H1 (cell line): ENCODE results near the gene FGF4. TPM values are rescaled to one million over a fixed set of nuclear protein-coding genes. Genes with fewer than 3 reads are reported as not detected.

Source experiments
- CTCF ChIA-PET: fragments of 300-600 bp; sonication (Branson Sonifier 250); formaldehyde crosslinking; loops from one replicate; lab custom pipeline; 2021; ENCODE audit not compliant: partially characterized antibody; lab: Charles Lee
- POLR2A ChIA-PET: fragments of 300-600 bp; sonication (Branson Sonifier 250); formaldehyde crosslinking; loops from one replicate; lab custom pipeline; 2021; ENCODE audit warnings: inconsistent platforms; ENCODE audit not compliant: partially characterized antibody; lab: Charles Lee
- DNase-seq, 2 experiments: peaks; one replicate each; pipeline versions ENCODE4 v3.0.0 to v3.0.0-alpha.2; 2010 to 2022; ENCODE audit warnings: low spot score in 2 of 2, low read depth in 1 of 2, mixed read lengths in 1 of 2
- FAIRE-seq: peaks from 2 replicates; lab custom pipeline; 2011; peaks lifted over from hg19 to GRCh38; lab: Jason Lieb, UNC
- H2AFZ ChIP-seq: 2 replicates; pipeline ENCODE4 v1.8.1; 2012; ENCODE audit warnings: low read length, inconsistent platforms
- H2AK5ac ChIP-seq: 2 replicates; pipeline ENCODE4 v1.6.1; 2013; ENCODE audit warnings: low read depth, low read length
- H2BK120ac ChIP-seq: replicated peaks from 2 replicates; pipeline ENCODE3; 2013; ENCODE audit warnings: low read depth, low read length, inconsistent platforms
- H2BK12ac ChIP-seq: 2 replicates; pipeline ENCODE4 v1.6.1; 2013; ENCODE audit warnings: low read depth, low read length
- H2BK15ac ChIP-seq: 2 replicates; pipeline ENCODE4 v1.6.1; 2013; ENCODE audit warnings: low read length
- H2BK20ac ChIP-seq: 2 replicates; pipeline ENCODE4 v1.6.1; 2013; ENCODE audit warnings: low read length
- H2BK5ac ChIP-seq: 2 replicates; pipeline ENCODE4 v1.6.1; 2013; ENCODE audit warnings: low read depth, low read length
- H3K14ac ChIP-seq: 2 replicates; pipeline ENCODE4 v1.6.1; 2013; ENCODE audit warnings: inconsistent platforms; ENCODE audit not compliant: insufficient read length
- H3K18ac ChIP-seq: 2 replicates; pipeline ENCODE4 v1.6.1; 2013; ENCODE audit warnings: low read length; ENCODE audit errors: extremely low read depth
- H3K23ac ChIP-seq: 2 replicates; pipeline ENCODE4 v1.6.1; 2013; ENCODE audit warnings: inconsistent platforms; ENCODE audit not compliant: insufficient read length
- H3K23me2 ChIP-seq: 2 replicates; pipeline ENCODE4 v1.6.1; 2013; ENCODE audit warnings: low read depth, low read length
- H3K27ac ChIP-seq: 2 replicates; pipeline ENCODE4 v1.6.1; 2011; ENCODE audit warnings: low read depth, low read length, inconsistent platforms
- H3K27me3 ChIP-seq, 4 experiments: replicated peaks in 1 of 4; 1 replicate in 1 of 4; 2 replicates in 3 of 4; pipeline versions ENCODE4 v1.6.1 to v1.8.1; 2011 to 2013; ENCODE audit warnings: low read length in 3 of 4, mild to moderate bottlenecking in 3 of 4, inconsistent platforms in 2 of 4, mixed read lengths in 2 of 4, moderate library complexity in 1 of 4; ENCODE audit not compliant: control insufficient read depth in 3 of 4, insufficient read depth in 3 of 4; ENCODE audit errors: extremely low read depth in 1 of 4
- H3K36me3 ChIP-seq, 4 experiments: 2 replicates each; pipeline versions ENCODE4 v1.6.1 to v1.8.1; 2011 to 2013; ENCODE audit warnings: mild to moderate bottlenecking in 4 of 4, low read length in 3 of 4, moderate library complexity in 2 of 4, control low read depth in 1 of 4, inconsistent platforms in 1 of 4; ENCODE audit not compliant: insufficient read depth in 4 of 4, control insufficient read depth in 2 of 4
- H3K4ac ChIP-seq: replicated peaks from 2 replicates; pipeline ENCODE3; 2013; ENCODE audit warnings: low read length, low read depth, mixed read lengths, inconsistent platforms; ENCODE audit not compliant: insufficient read length
- H3K4me1 ChIP-seq, 4 experiments: replicated peaks in 1 of 4; 1 replicate in 1 of 4; 2 replicates in 3 of 4; pipeline versions ENCODE4 v1.6.1 to v1.8.1; 2011 to 2013; ENCODE audit warnings: low read length in 3 of 4, inconsistent platforms in 2 of 4, mixed read lengths in 1 of 4; ENCODE audit not compliant: insufficient read depth in 4 of 4, control insufficient read depth in 3 of 4
- H3K4me2 ChIP-seq, 2 experiments: 2 replicates each; pipeline versions ENCODE4 v1.6.1 to v1.8.1; 2011 to 2013; ENCODE audit warnings: low read depth in 2 of 2, low read length in 2 of 2, control low read depth in 1 of 2, inconsistent platforms in 1 of 2, mild to moderate bottlenecking in 1 of 2; ENCODE audit not compliant: insufficient read depth in 1 of 2
- H3K4me3 ChIP-seq, 4 experiments: fragments of 200-600, 300-600 bp in 1 of 4; sonication (generic), shearing (Covaris generic), sonication (Bioruptor Twin) in 1 of 4; 2 replicates each; pipeline versions ENCODE4 v1.5.1 to v1.8.1; 2011 to 2016; ENCODE audit warnings: low read length in 4 of 4, low read depth in 3 of 4, control low read depth in 2 of 4, inconsistent platforms in 2 of 4, mild to moderate bottlenecking in 2 of 4, mixed read lengths in 1 of 4, moderate library complexity in 1 of 4; ENCODE audit not compliant: insufficient read depth in 2 of 4; ENCODE audit errors: extremely low read depth in 1 of 4
- H3K56ac ChIP-seq: replicated peaks from 2 replicates; pipeline ENCODE3; 2013; ENCODE audit warnings: low read depth, mild to moderate bottlenecking, mixed read lengths, low read length, inconsistent platforms; ENCODE audit not compliant: insufficient read length
- H3K79me1 ChIP-seq: 2 replicates; pipeline ENCODE4 v1.6.1; 2013; ENCODE audit warnings: low read depth, low read length, control low read depth
- H3K79me2 ChIP-seq, 2 experiments: 2 replicates each; pipeline versions ENCODE4 v1.6.1 to v1.8.1; 2012 to 2013; ENCODE audit warnings: low read length in 2 of 2, mild to moderate bottlenecking in 2 of 2, inconsistent platforms in 1 of 2; ENCODE audit not compliant: insufficient read depth in 2 of 2, control insufficient read depth in 1 of 2
- H3K9ac ChIP-seq, 4 experiments: replicated peaks in 1 of 4; 1 replicate in 1 of 4; 2 replicates in 3 of 4; pipeline versions ENCODE4 v1.6.1 to v1.8.1; 2011 to 2013; ENCODE audit warnings: low read depth in 3 of 4, low read length in 3 of 4, control low read depth in 2 of 4, mild to moderate bottlenecking in 2 of 4, moderate library complexity in 2 of 4, inconsistent platforms in 1 of 4; ENCODE audit errors: extremely low read depth in 1 of 4
- H3K9me3 ChIP-seq, 2 experiments: 2 replicates each; pipeline versions ENCODE4 v1.6.1 to v1.8.1; 2012 to 2013; ENCODE audit warnings: mild to moderate bottlenecking in 2 of 2, moderate library complexity in 2 of 2, control low read depth in 1 of 2, inconsistent platforms in 1 of 2, low read depth in 1 of 2, low read length in 1 of 2, mixed read lengths in 1 of 2; ENCODE audit not compliant: insufficient read depth in 2 of 2
- H4K20me1 ChIP-seq, 2 experiments: replicated peaks in 1 of 2; 2 replicates each; pipeline versions ENCODE3 to v1.8.1; 2011 to 2013; ENCODE audit warnings: inconsistent platforms in 2 of 2, low read length in 2 of 2, mild to moderate bottlenecking in 1 of 2; ENCODE audit not compliant: insufficient read depth in 2 of 2, control insufficient read depth in 1 of 2
- H4K5ac ChIP-seq: 2 replicates; pipeline ENCODE4 v1.6.1; 2013; ENCODE audit warnings: low read length, low read depth, mixed read lengths, inconsistent platforms; ENCODE audit not compliant: insufficient read length
- H4K8ac ChIP-seq: 2 replicates; pipeline ENCODE4 v1.8.0; 2013; ENCODE audit warnings: mild to moderate bottlenecking, moderate library complexity, low read length, inconsistent platforms; ENCODE audit not compliant: insufficient read depth; ENCODE audit errors: extremely low read depth
- H4K91ac ChIP-seq: replicated peaks from 2 replicates; pipeline ENCODE3; 2013; ENCODE audit warnings: low read length, mixed read lengths, inconsistent platforms; ENCODE audit not compliant: insufficient read length
- ASH2L ChIP-seq: fragments of 200-600, 300-600 bp; sonication (generic); IDR thresholded peaks from one replicate; pipeline ENCODE4 v1.7.1; 2017; ENCODE audit warnings: low read length
- ATF3 ChIP-seq: IDR thresholded peaks from 2 replicates; pipeline ENCODE4 v1.6.1; 2011; ENCODE audit warnings: low read depth, mild to moderate bottlenecking, low read length; ENCODE audit not compliant: insufficient read depth
- HDAC6 ChIP-seq: IDR thresholded peaks from one replicate; pipeline ENCODE4 v1.7.1; 2012; ENCODE audit warnings: low read depth, mild to moderate bottlenecking, inconsistent platforms, low read length, moderate library complexity
- JUN ChIP-seq: IDR thresholded peaks from 2 replicates; pipeline ENCODE4 v1.6.1; 2011; ENCODE audit warnings: low read depth, mild to moderate bottlenecking, improper control_type of control experiment, low read length
- RXRA ChIP-seq: IDR thresholded peaks from 2 replicates; pipeline ENCODE4 v1.6.1; 2011; ENCODE audit warnings: low read depth, mild to moderate bottlenecking, low read length, moderate library complexity; ENCODE audit not compliant: insufficient read depth
- SIRT6 ChIP-seq: IDR thresholded peaks from one replicate; pipeline ENCODE4 v1.7.1; 2012; ENCODE audit warnings: low read length, inconsistent platforms
- SUZ12 ChIP-seq: fragments of 200-600 bp; sonication (generic); IDR thresholded peaks from 2 replicates; pipeline ENCODE4 v1.6.1; 2012; ENCODE audit warnings: mild to moderate bottlenecking, inconsistent platforms, low read length, moderate library complexity, mixed read lengths
- WGBS, 2 experiments: shearing (Covaris generic) in 1 of 2; methylation state at CpG; one replicate each; pipeline versions ENCODE4 v1.1.6 to v1.1.7; 2013 to 2015; ENCODE audit warnings: low lambda C conversion rate in 2 of 2, mixed read lengths in 2 of 2, inconsistent platforms in 1 of 2, low coverage in 1 of 2, missing lambda C conversion rate in 1 of 2; ENCODE audit not compliant: insufficient replicate concordance in 2 of 2, insufficient coverage in 1 of 2, insufficient read length in 1 of 2; ENCODE audit errors: extremely low coverage in 1 of 2, missing lambda C conversion rate in 1 of 2; 5-methylcytosine and 5-hydroxymethylcytosine counted together
- polyA plus RNA-seq, 7 experiments: library from polyadenylated mRNA; depleted of rRNA in 3 of 7; stranded (reverse) in 5 of 7; unstranded in 2 of 7; fragments of >200 nt in 5 of 7; fragments of 200-250 nt in 2 of 7; gene quantifications; 1 replicate in 5 of 7; 2 replicates in 1 of 7; 4 replicates in 1 of 7; pipeline versions ENCODE4 v1.2.1 to v1.2.3, GENCODE V29; 2011 to 2013; ENCODE audit warnings: missing spikeins in 2 of 7, mixed read lengths in 2 of 7
- total RNA-seq: library from RNA; stranded (reverse); fragmentation: NEBNext Ultra II Directional; extraction: Animal tissue kit (Norgen Biotek cat#: 25700); gene quantifications from 2 replicates; pipeline ENCODE4 v1.2.1, GENCODE V29; 2021
- TF ChIP-seq, protein P1 (sequence below): IDR thresholded peaks from 2 replicates; pipeline ENCODE4 v1.6.1; 2012; ENCODE audit warnings: inconsistent platforms
- TF ChIP-seq, protein P2 (sequence below): IDR thresholded peaks from 2 replicates; pipeline ENCODE4 v1.6.1; 2012; ENCODE audit warnings: inconsistent platforms

The FGF4 gene
- total and polyA plus RNA-seq, 2 of the 8 experiments (the other 6 are each of a cell fraction or from before 2014, with no cell fraction given), result 0.57 to 2.0 TPM

DNA sequence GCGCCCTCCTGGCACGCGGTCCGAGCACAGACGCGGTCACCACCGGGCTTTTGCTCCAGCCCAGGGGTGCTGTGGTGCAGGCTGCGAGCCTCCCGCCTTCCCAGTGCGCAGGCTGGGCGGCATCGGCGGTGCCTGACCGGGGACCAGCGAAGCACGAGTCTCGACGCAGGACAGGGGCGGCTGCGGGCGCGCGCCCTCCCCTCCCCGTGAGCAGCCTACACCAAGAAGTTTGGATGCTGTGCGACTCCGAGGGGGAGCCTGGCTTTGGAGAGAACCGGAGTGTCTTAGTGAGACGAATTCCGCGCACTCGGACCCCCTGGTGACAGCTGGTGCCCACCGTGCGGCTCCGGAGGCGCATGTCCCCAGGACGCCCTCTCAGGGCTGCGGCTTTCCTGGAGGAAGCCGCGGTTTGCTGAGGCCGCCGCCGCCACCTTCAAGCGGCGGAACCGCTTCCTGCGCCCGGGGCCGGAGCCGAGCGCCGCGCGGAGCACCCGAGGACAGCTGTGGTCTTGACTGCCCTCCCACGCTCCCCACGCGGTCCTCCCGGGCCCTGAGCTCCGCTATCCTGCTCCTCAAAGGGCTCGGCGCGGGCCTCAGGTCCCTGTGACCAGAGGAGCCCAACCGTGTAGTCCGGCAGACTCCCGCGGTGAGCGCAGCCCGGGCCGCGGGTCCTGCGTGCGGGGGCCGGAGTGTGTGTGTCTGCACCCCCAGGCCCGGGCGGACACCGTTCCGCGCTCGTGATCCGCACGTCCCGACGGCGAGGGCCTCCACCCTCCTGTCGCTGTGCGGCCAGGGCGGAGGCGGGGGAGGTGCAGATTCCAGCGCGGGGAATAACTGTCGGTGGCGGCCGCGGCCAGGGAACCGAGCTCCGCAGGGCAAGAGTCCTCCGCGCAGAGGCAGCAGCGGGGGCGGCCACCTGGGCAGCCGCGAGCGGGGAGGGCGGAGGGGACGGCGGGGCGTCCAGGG, 42.4 kb upstream of the FGF4 start:
- H3K23ac ChIP-seq, result no peak overlapping the region
- no peaks in the 10 kb centered on the region; the same call in 1 of the 2 replicates for H3K79me1 ChIP-seq
- peak overlapping the region; percentile 68 to 73 for H3K4me2 ChIP-seq
- H4K91ac ChIP-seq, result no peak overlapping the region
- peaks cover 0 to 16% (median 9%) of the 10 kb centered on the region in 4 experiments; a peak in 6 of 7 replicates for H3K4me1 ChIP-seq
- H3K4me3 ChIP-seq, result peak overlapping the region; percentile 16 to 54 (median 27); a peak in 7 of 8 replicates
- H2BK20ac ChIP-seq, result no peak overlapping the region
- H4K5ac ChIP-seq, result no peak overlapping the region
- peaks cover 0 to 4% of the 10 kb centered on the region in 2 experiments for H4K20me1 ChIP-seq
- H3K79me2 ChIP-seq, result no peaks in the 10 kb centered on the region
- no peak overlapping the region for H2AK5ac ChIP-seq
- no peak overlapping the region for H3K27ac ChIP-seq
- H3K36me3 ChIP-seq, result peaks cover 0 to 4% (median 0%) of the 10 kb centered on the region in 4 experiments; a peak in 1 of 8 replicates
- H4K8ac ChIP-seq, result peak overlapping the region; percentile 65
- H3K56ac ChIP-seq, result no peak overlapping the region
- H3K4ac ChIP-seq, result no peak overlapping the region
- peak in 1 of 2 experiments; percentile 74 for DNase-seq
- H3K9ac ChIP-seq, result no peak overlapping the region
- no peak overlapping the region for H2BK120ac ChIP-seq
- H3K9me3 ChIP-seq, result no peaks in the 10 kb centered on the region
- FAIRE-seq, result no peak
- no peak overlapping the region for H2BK5ac ChIP-seq
- H3K23me2 ChIP-seq, result peaks cover 26% of the 10 kb centered on the region; the same call in 1 of the 2 replicates
- peak overlapping the region; percentile 92; the same call in 1 of the 2 replicates for H2BK12ac ChIP-seq
- H3K18ac ChIP-seq, result peak overlapping the region; percentile 60
- WGBS, 2 experiments, result 4% methylated on average over 77 of the region's 107 CpGs; no CpG with 5 or more reads in 1 of the 2 experiments
- no peak overlapping the region for H2AFZ ChIP-seq
- peaks cover 57 to 84% (median 76%) of the 10 kb centered on the region in 4 experiments for H3K27me3 ChIP-seq
- H3K14ac ChIP-seq, result no peak overlapping the region
- CTCF ChIA-PET, result interaction anchor here (0.6 to 2.2 kb wide), 11 partner anchors 11 to 109 kb away, joined by 3 to 7 read pairs (median 4); no protein-coding TSS in a partner anchor
- POLR2A ChIA-PET, result interaction anchor here (1.0 kb wide), 1 partner anchor 116 kb away, joined by 5 read pairs; no protein-coding TSS in a partner anchor
- H2BK15ac ChIP-seq, result no peak overlapping the region
- TF ChIP-seq SUZ12, result peak; percentile 94
- TF ChIP-seq ATF3, result no peak
- TF ChIP-seq RXRA, result no peak
- TF ChIP-seq, protein P1, sequence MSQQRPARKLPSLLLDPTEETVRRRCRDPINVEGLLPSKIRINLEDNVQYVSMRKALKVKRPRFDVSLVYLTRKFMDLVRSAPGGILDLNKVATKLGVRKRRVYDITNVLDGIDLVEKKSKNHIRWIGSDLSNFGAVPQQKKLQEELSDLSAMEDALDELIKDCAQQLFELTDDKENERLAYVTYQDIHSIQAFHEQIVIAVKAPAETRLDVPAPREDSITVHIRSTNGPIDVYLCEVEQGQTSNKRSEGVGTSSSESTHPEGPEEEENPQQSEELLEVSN, result peak; percentile 76; the same call in 1 of the 2 replicates
- TF ChIP-seq, protein P2, sequence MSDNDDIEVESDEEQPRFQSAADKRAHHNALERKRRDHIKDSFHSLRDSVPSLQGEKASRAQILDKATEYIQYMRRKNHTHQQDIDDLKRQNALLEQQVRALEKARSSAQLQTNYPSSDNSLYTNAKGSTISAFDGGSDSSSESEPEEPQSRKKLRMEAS, result peak; percentile 61; the same call in 1 of the 2 replicates
- TF ChIP-seq ASH2L, result peak; percentile 29
- no peak for TF ChIP-seq JUN
- no peak for TF ChIP-seq SIRT6
- no peak for TF ChIP-seq HDAC6
